NCI-H748 (cell line): ENCODE data around the gene PPP2R5B.

Experiments
- DNase-seq: peaks from one replicate; lab custom pipeline; 2025; ENCODE audit not compliant: unreplicated experiment; lab: John Stamatoyannopoulos, UW

The PPP2R5B gene

GRCh38 chr11:64906314-64906635, 18.2 kb upstream of the PPP2R5B start:
- DNase-seq, result no peak

DNA sequence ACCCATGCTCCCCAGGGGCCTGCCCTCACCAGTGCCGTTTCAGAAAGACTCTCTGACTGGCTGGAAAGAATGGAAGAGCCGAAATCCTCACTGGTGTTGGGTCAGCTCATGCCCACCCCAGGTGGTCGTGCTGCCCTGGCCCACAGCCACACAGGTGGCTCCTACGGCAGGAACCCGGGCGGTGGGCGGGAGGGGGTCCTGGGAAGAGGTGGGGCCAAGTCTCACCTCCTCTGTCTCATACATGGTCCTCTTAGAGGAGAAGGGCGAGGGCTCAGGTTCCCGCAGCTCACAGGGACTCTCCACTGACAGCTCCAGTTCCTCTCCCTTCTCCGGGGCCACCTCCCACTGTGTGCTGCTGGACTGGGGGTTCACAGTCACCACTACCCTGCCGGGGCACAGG, 15.7 kb upstream of the PPP2R5B start:
- DNase-seq, result no peak

- no peak for DNase-seq
Observed at GRCh38 chr11:64909653-64910343, 14.7 kb upstream of the PPP2R5B start.

DNA sequence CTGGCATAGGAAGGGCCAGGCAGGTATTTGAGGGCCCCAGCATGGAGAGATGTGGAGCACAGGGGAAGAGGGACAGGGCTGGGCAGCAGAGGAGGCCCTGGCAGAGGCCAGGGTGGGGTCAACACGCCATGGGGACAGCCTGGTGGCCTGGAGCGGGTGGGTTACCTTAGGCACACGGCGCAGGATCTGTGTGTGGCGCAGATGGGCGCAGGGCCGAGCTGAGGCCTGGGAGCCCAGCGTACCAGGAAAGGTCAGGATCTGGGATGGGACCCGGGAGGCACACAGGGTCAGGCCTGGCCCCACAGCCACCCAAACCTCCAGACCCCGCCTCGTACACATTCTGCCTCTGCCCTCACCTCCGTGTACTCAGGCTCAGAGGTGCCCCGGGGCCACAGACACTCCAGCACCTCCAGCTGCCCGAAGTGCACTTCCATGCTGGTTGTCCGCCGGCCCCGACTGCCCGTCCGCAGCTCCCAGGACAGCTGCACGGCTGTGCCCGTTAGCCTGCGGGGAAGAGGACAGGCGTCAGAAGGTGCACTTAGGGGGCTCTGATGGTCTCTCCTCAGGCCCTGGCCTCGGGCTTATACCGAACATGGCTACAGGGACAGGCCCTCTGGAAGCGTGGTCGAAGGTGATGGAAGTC, 13.9 kb upstream of the PPP2R5B start:
- DNase-seq, result no peak

DNA sequence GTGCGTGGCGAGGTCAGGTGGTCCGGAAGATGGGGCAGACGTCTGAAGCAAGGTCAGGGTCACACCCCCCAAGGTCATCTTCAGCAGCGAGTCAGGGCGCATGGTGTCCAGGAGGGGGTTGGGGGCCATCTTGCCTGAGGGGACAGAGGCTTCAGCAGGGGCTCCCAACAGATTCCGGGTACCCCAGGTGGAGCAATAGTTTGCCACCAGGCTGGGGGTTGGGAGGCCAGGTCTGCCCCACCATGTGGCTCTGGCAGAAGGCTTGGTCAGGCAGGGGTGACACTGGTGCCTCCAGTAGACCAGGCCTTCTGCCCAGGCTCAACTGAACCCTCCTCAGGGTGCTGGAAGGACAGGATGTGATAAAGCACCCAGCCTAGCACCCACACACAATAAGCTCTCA, 13.3 kb upstream of the PPP2R5B start:
- no peak for DNase-seq

GRCh38 chr11:64911689-64912088, 12.8 kb upstream of the PPP2R5B start:
- DNase-seq, result no peak

DNA sequence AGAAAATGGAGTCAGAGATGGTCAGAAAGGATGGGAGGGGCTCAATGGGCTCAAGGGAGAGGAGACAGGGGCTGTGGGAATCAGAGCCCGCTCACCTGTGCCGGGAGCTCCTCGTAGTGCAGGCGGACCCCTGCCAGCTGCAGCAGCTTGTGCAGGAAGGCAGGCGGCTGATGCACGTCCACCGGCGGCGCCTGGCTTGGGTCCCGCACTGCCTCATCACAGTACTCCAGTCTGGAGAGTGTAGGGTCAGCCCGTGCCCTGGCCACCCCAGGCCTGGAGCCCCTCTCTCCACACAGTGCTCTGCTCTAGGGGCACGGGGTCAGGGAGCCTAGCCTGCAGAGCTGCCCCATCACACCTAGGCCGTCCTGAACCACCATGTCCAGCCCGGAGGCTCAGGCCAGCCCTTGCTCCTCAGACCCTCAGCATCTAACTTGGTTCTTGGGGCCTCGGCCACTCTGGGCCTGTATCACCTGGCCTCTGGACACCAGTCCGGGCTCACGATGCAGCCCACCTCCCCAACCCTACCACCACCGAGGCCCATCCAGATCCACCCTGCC, 11.2 kb upstream of the PPP2R5B start:
- no peak for DNase-seq

GRCh38 chr11:64914123-64914522, 10.4 kb upstream of the PPP2R5B start:
- no peak for DNase-seq

GRCh38 chr11:64915376-64915887, 9.1 kb upstream of the PPP2R5B start:
- no peak for DNase-seq

DNA sequence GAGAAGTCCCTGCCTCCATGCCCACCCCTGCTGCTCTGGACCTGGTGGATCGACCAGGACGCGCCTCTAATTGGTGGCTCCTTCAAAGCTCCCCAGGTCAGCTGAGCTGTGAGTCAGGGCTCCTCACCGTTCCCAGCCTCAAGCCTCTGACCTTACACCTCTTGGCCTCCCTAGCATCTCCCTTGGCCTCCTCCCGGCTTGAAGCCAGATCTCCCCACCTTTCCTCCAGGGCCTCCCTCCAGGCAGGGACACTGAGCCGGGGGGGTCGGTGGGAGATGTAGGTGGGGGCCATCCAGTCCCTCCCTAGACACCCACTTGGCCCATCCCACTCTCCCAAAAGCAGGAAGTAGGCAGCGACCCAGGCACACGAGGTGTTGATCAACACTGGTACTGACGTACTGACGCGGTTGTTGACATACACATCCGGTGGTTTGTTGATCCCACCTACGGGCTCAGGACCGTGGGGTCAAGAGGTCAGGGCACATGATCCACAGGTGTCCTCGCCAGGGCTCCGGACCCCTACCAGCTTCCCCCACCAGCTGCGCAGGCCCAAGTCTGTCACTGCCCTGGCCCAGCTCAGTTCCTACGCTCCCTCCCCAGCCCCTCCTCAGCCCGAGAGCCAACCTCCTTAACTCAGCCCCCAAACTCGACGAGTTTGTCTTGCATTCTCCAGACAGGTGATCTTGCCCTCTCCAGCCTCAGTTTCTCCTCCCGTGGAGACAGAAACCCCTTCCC, 8.3 kb upstream of the PPP2R5B start:
- peak; percentile 37 for DNase-seq

- peak; percentile 100 for DNase-seq
Observed at GRCh38 chr11:64916775-64917662, 7.5 kb upstream of the PPP2R5B start, which contains the start of gene ATG2A. Gene ATG2A, minus strand, starts transcription at chr11:64917209. Its CDS starts 74 bp downstream, at chr11:64917135.

- no peak for DNase-seq
Observed at GRCh38 chr11:64917663-64917995, 6.9 kb upstream of the PPP2R5B start.

DNA sequence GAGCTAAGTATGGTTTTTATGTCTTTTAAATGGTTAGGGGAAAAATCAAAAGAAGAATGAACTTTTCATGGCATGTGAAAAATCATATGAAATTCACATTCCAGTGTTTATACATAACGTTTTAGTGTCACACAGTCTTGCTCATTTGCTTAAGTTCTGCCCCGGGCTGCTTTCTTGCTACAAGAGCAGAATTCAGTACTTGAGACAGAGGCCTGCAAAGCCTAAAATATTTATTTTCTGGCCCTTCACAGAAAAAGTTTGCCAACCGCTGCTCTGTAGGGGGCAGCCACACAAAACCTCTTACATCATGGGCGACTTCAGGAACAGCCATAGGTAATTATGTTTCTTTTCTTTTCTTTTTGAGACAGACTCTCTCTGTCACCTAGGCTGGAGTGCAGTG, 6.5 kb upstream of the PPP2R5B start:
- no peak for DNase-seq

GRCh38 chr11:64919627-64920026, 4.9 kb upstream of the PPP2R5B start:
- DNase-seq, result no peak

DNA sequence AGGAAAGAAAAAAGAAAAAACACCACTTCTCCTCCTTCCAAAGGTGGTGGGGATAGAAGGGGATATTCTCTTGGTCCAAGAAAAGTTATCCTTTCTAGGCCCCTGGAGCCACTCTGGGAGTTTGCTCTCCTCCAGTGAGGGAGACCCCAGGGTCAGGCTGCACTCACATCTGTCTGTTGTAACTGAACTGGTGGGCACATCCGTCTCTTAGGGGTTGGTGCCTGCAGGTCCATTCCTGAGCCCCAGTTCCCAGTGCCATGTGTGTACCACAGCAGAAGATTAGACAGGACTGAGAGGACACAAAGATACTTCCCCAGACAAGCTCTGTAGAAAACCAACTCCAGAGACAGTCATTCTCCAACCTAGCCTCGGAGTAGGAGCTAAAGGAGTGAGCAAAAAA, 4.4 kb upstream of the PPP2R5B start:
- no peak for DNase-seq

GRCh38 chr11:64921384-64921783, 3.1 kb upstream of the PPP2R5B start:
- DNase-seq, result no peak

DNA sequence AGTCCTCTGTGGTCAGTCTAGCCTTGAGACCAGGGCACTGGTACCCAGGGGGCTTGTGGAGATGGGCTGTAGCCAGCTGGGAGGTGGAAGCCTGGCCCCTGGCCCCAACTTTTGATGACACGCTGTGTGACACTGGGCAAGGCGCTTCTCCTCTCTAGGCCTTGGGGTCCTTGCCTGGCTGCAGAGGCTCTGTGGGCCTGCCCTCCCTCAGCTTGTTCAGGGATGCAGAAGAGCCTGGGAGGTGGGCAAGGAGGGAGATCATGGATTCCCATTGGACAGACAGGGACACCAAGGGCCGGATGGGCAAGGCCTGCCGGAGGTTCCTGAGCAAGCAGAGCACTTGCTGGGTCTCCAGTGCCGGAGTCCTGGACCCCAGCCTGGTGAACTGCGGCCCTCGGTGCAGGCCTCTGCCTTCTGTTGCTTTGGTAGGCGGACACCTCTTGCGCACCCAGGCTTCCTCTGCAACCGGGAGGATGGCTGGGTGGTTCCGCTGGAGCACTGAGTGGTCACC, 1.3 kb upstream of the PPP2R5B start:
- DNase-seq, result no peak

GRCh38 chr11:64924910-64925284, 408 bp downstream of the PPP2R5B start:
- DNase-seq, result peak; percentile 15

DNA sequence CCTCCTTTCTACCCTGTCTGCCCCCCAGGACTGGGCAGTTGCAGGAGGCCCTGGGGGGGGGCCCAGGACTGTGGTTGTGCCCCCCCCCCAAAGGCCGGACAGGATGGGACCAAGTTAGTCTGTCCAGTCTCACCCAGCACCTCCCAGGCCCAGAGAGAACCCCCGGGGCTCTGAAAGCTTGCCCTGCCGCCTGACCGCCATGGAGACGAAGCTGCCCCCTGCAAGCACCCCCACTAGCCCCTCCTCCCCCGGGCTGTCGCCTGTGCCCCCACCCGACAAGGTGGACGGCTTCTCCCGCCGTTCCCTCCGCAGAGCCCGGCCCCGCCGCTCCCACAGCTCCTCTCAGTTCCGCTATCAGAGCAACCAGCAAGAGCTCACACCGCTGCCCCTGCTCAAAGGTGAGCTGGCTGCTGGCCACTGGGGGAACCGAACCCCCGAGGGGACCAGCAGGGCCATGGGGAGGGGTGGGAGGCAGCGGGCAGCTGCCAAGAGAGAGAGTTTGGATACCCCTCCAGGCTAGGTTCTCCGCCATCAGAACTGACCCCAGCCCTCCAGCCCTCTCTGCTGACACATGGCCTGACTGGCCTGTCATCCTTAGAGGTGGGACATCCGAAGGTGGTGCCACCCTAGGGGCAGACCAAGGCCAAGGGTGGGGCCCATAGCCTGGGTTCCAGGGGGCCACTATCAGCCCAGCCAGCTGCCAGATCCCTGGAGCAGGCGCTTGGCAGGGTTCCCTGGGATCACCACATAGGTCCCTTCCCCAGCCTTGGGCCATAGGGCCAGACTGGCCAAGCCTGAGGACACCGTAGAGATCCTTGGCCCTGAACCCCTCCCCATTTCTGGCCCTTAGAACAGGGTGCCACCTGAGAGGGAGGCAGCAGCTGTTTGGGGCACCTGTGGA, 1.3 kb downstream of the PPP2R5B start:
- DNase-seq, result no peak

- no peak for DNase-seq
Observed at GRCh38 chr11:64926689-64927088, 2.2 kb downstream of the PPP2R5B start.
